ENCODE measurements around the gene ESPN. TPM values are rescaled to one million over a fixed set of nuclear protein-coding genes. Genes with fewer than 3 reads are reported as not detected.

The ESPN gene
- total and polyA plus RNA-seq, 2 of the 4 experiments (the other 2 are of a cell fraction) = under 0.01 to 0.02 TPM

- no peak for TF ChIP-seq USF2 (IDR thresholded peaks at IDR 0.05; ENCODE audit: low read depth, low read length)
Measured at GRCh38 chr1:6461538-6462411, 37.2 kb downstream of the ESPN start (continued).

GRCh38 chr1:6462412-6463119 lies 38.0 kb downstream of the ESPN start:
- CTCF ChIA-PET = interaction anchor here (0.7 kb wide), 1 partner anchor 24 kb away, joined by 3 read pairs; no protein-coding TSS in a partner anchor
- intact Hi-C loops (cut with micrococcal nuclease) = no loop called here
- no peak for ATAC-seq (ENCODE audit: low read depth)
- TF ChIP-seq CHD1 (IDR thresholded peaks at IDR 0.05; ENCODE audit: low read depth, low read length) = no peak
- TF ChIP-seq FOS (IDR thresholded peaks at IDR 0.05; ENCODE audit: low read depth, low read length) = no peak
- no peak for TF ChIP-seq MAZ (IDR thresholded peaks at IDR 0.05; ENCODE audit: borderline replicate concordance, low read depth, low read length)
- TF ChIP-seq RAD21 (IDR thresholded peaks at IDR 0.05; ENCODE audit: low read length) = no peak
- no peak for TF ChIP-seq RFX5 (IDR thresholded peaks at IDR 0.05; ENCODE audit: low read depth, low read length)
- no peak for TF ChIP-seq MAFK (IDR thresholded peaks at IDR 0.05; ENCODE audit: low read depth, low read length)
- TF ChIP-seq MXI1 (IDR thresholded peaks at IDR 0.05; ENCODE audit: borderline replicate concordance, low read depth, low read length) = no peak
- no peak for TF ChIP-seq CTCF (conservative IDR thresholded peaks at IDR 0.05; ENCODE audit: low read depth, low read length)
- no peak for TF ChIP-seq NFE2L2 (IDR thresholded peaks at IDR 0.05; ENCODE audit: low read depth, low read length)
- no peak for TF ChIP-seq BHLHE40 (IDR thresholded peaks at IDR 0.05; ENCODE audit: low read depth, low read length)
- no peak for TF ChIP-seq POLR2A (IDR thresholded peaks at IDR 0.05; ENCODE audit: low read depth, low read length)

More at GRCh38 chr1:6462412-6463119, 38.0 kb downstream of the ESPN start:
- H3K23ac ChIP-seq (ENCODE audit: low read depth, low read length) = no peak overlapping the region
- peaks cover 16% of the 10 kb centered on the region for H3K27me3 ChIP-seq (ENCODE audit: control insufficient read depth, insufficient read depth, low read length)
- no peak overlapping the region for H2AK5ac ChIP-seq (ENCODE audit: low read depth, low read length)
- H2AK9ac ChIP-seq (replicated peaks; ENCODE audit: low read depth, low read length, poor library complexity) = no peak overlapping the region
- H3K9ac ChIP-seq (ENCODE audit: low read depth, low read length) = no peak overlapping the region
- H4K8ac ChIP-seq (ENCODE audit: low read depth in 2 of 2, low read length in 2 of 2) = no peak overlapping the region
- H3K4me1 ChIP-seq (ENCODE audit: control insufficient read depth, insufficient read depth, low read length) = no peaks in the 10 kb centered on the region
- no peak overlapping the region for H4K5ac ChIP-seq (ENCODE audit: low read depth, low read length)
- H3K36me3 ChIP-seq (ENCODE audit: control insufficient read depth, insufficient read depth, low read length) = peaks cover 20% of the 10 kb centered on the region
- H3K9me1 ChIP-seq (ENCODE audit: insufficient read depth, low read length) = no peaks in the 10 kb centered on the region
- no peak overlapping the region for H3K4ac ChIP-seq (ENCODE audit: low read depth, low read length)
- no peak overlapping the region for H3K56ac ChIP-seq (ENCODE audit: extremely low read depth, insufficient read depth, low read length)
- H3K27ac ChIP-seq (ENCODE audit: insufficient read depth, low read length) = no peak overlapping the region
- 81% methylated on average over 3 of the region's 13 CpGs; no CpG with 5 or more reads in 1 of the 2 experiments for WGBS, 2 experiments (ENCODE audit: extremely low coverage in 2 of 2, insufficient read length in 1 of 2)
- H2BK120ac ChIP-seq (ENCODE audit: low read depth, low read length) = no peak overlapping the region
- no TSS peak for BruUV-seq (replicated peaks)
- no peak overlapping the region for H4K91ac ChIP-seq (ENCODE audit: insufficient read depth, low read depth, low read length)
- H3K14ac ChIP-seq (replicated peaks; ENCODE audit: low read depth, low read length) = no peak overlapping the region
- no peak overlapping the region for H3K4me2 ChIP-seq (ENCODE audit: low read depth, low read length)
- H2BK5ac ChIP-seq (ENCODE audit: low read depth, low read length, poor library complexity, severe bottlenecking) = no peak overlapping the region
- dilution Hi-C loops (cut with HindIII; ENCODE audit: low sequenced_read_pairs, unreplicated experiment) (no loop called here), in situ Hi-C loops (cut with MboI; ENCODE audit: low sequenced_read_pairs) (no loop called here)
- no peaks in the 10 kb centered on the region for H3K9me3 ChIP-seq (ENCODE audit: control insufficient read depth, insufficient read depth, low read length)
- H3K18ac ChIP-seq (ENCODE audit: low read depth, low read length) = no peak overlapping the region
- H2AFZ ChIP-seq (replicated peaks; ENCODE audit: low read length, poor library complexity) = peak overlapping the region; percentile 32
- no peak overlapping the region for H2BK15ac ChIP-seq (ENCODE audit: low read depth, low read length)
- DNase-seq = no peak
- H4K20me1 ChIP-seq (ENCODE audit: insufficient read depth, low read length) = no peaks in the 10 kb centered on the region
- H2BK20ac ChIP-seq (ENCODE audit: low read depth, low read length) = no peak overlapping the region
- POLR2A ChIA-PET (ENCODE audit: unreplicated experiment) = no interaction called here
- no peaks in the 10 kb centered on the region for H3K79me1 ChIP-seq (ENCODE audit: low read depth in 1 of 2, low read length in 2 of 2)
- H3K4me3 ChIP-seq (ENCODE audit: insufficient read depth, low read depth, low read length) = no peak overlapping the region
